ENCODE measurements around the gene KLRF2. TPM values are rescaled to one million over a fixed set of nuclear protein-coding genes. Genes with fewer than 3 reads are reported as not detected.
A peak's percentile ranks its signal among the peaks of the same experiment; 100 is the strongest.
"Not testable (repeated sequence)": the region's sequence is repeated elsewhere in the genome, so short reads cannot be mapped to it uniquely, and the experiment has no call there.

KLRF2 gene
- total RNA-seq, 1 experiment from 2014 or later: not detected

DNA sequence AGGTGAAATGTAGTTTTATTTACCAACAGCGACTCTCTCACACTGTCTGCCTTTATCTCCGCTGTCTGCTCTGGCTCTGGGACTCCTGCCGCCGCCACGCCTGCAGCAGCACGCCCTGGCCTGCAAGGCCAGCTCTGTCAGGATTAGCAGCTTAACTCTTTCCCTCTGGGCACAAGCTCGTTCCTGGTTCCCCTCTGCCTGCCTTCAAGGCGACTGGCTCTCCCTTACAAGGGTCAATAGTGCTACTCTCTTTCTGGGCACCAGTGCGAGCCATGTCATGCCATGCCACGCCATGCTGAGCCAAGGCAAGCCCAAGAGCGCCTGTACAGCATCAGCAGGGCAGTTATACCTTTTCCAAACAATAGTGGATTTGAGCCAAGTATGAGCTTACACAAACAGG lies 8.5 kb upstream of the KLRF2 start:
- Histone ChIP-seq H2BK5ac (ENCODE audit: insufficient read length, low read length) (no peak overlapping the region), H2AK5ac (ENCODE audit: insufficient read length, low read length) (no peak overlapping the region), H4K20me1 (ENCODE audit: control insufficient read depth, insufficient read depth, insufficient read length) (peaks cover 2% of the 10 kb centered on the region), H3K27ac (ENCODE audit: insufficient read length, low read depth, low read length) (no peak overlapping the region), H2BK12ac (ENCODE audit: insufficient read length, low read depth, low read length) (no peak overlapping the region), H3K79me2 (ENCODE audit: insufficient read depth, low read length) (no peaks in the 10 kb centered on the region), H3K27me3 (ENCODE audit: insufficient read depth, low read length) (no peaks in the 10 kb centered on the region), H3K4me2 (ENCODE audit: insufficient read depth, insufficient read length, low read length) (no peak overlapping the region), H3K79me1 (ENCODE audit: insufficient read depth, low read depth, low read length, poor library complexity, severe bottlenecking) (no peaks in the 10 kb centered on the region), H4K91ac (ENCODE audit: insufficient read length, low read depth, low read length) (no peak overlapping the region), H3K9ac (ENCODE audit: extremely low read depth, insufficient read length, low read length) (no peak overlapping the region), H2AFZ (ENCODE audit: low read length) (no peak overlapping the region), H2BK15ac (ENCODE audit: low read depth, low read length) (no peak overlapping the region), H3K18ac (ENCODE audit: insufficient read length, low read depth, low read length) (no peak overlapping the region), H2BK120ac (ENCODE audit: low read depth, low read length, poor library complexity, severe bottlenecking) (no peak overlapping the region), H3K9me3 (ENCODE audit: control insufficient read depth, low read depth, low read length) (no peaks in the 10 kb centered on the region), H3K56ac (ENCODE audit: insufficient read length, low read depth, low read length) (no peak overlapping the region), H3K4me1 (ENCODE audit: insufficient read depth, low read length) (no peaks in the 10 kb centered on the region; the same call in 1 of the 2 replicates), H4K5ac (ENCODE audit: insufficient read length, low read depth, low read length) (no peak overlapping the region), H3K14ac (ENCODE audit: insufficient read depth, low read length) (no peak overlapping the region; the same call in 1 of the 2 replicates), H2BK20ac (ENCODE audit: low read depth, low read length, poor library complexity, severe bottlenecking) (no peak overlapping the region), H3T11ph (ENCODE audit: low read length) (no peak overlapping the region), H3K4ac (ENCODE audit: low read depth, low read length) (no peak overlapping the region), H3K23me2 (ENCODE audit: insufficient read length, low read depth, low read length, poor library complexity, severe bottlenecking) (no peaks in the 10 kb centered on the region), H3K23ac (ENCODE audit: insufficient read length, low read depth, low read length) (no peak overlapping the region), H4K8ac (replicated peaks; ENCODE audit: insufficient read length, low read depth, low read length) (no peak overlapping the region)
- Mint-ChIP-seq H3K27ac (peak overlapping the region in 1 of 3 experiments; percentile 68; a peak in 2 of 7 replicates), H3K36me3 (ENCODE audit: insufficient read depth in 1 of 3, low read depth in 3 of 3) (no peaks in the 10 kb centered on the region), H3K4me3 (no peak overlapping the region), H3K4me1 (peaks cover 24 to 27% of the 10 kb centered on the region in 2 experiments), H3K9me3 (no peaks in the 10 kb centered on the region; a peak in 1 of 5 replicates), H3K27me3 (ENCODE audit: low read depth) (no peaks in the 10 kb centered on the region; the same call in 1 of the 2 replicates)
- no CpG with 5 or more reads among the region's 11 CpGs for WGBS (ENCODE audit: extremely low coverage, insufficient read length, low lambda C conversion rate)
- peak; percentile 31 for DNase-seq
- TF ChIP-seq, protein P1, sequence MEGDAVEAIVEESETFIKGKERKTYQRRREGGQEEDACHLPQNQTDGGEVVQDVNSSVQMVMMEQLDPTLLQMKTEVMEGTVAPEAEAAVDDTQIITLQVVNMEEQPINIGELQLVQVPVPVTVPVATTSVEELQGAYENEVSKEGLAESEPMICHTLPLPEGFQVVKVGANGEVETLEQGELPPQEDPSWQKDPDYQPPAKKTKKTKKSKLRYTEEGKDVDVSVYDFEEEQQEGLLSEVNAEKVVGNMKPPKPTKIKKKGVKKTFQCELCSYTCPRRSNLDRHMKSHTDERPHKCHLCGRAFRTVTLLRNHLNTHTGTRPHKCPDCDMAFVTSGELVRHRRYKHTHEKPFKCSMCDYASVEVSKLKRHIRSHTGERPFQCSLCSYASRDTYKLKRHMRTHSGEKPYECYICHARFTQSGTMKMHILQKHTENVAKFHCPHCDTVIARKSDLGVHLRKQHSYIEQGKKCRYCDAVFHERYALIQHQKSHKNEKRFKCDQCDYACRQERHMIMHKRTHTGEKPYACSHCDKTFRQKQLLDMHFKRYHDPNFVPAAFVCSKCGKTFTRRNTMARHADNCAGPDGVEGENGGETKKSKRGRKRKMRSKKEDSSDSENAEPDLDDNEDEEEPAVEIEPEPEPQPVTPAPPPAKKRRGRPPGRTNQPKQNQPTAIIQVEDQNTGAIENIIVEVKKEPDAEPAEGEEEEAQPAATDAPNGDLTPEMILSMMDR (conservative IDR thresholded peaks at IDR 0.05): no peak

DNA sequence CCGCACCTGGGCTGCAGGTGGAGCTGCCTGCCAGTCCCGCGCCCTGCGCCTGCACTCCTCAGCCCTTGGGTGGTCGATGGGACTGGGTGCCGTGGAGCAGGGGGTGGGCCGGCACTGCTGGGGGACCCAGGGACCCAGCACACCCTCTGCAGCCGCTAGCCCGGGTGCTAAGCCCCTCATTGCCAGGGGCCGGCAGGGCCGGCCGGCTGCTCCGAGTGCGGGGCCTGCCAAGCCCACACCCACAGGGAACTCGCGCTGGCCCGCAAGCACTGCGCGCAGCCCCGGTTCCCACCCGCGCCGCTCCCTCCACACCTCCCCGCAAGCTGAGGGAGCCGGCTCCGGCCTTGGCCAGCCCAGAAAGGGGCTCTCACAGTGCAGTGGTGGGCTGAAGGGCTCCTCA lies 5.2 kb upstream of the KLRF2 start:
- WGBS (ENCODE audit: extremely low coverage, insufficient read length, low lambda C conversion rate): no CpG with 5 or more reads among the region's 26 CpGs

More for the DNA sequence above, 5.2 kb upstream of the KLRF2 start:
- not testable (repeated sequence) for H4K91ac ChIP-seq (ENCODE audit: insufficient read length, low read depth, low read length); H4K8ac ChIP-seq (replicated peaks; ENCODE audit: insufficient read length, low read depth, low read length); H2BK5ac ChIP-seq (ENCODE audit: insufficient read length, low read length); H3K56ac ChIP-seq (ENCODE audit: insufficient read length, low read depth, low read length); H3K23me2 ChIP-seq (ENCODE audit: insufficient read length, low read depth, low read length, poor library complexity, severe bottlenecking); H3K27me3 Mint-ChIP-seq (ENCODE audit: low read depth); H3K14ac ChIP-seq (ENCODE audit: insufficient read depth, low read length); H3K9me3 Mint-ChIP-seq; H3K23ac ChIP-seq (ENCODE audit: insufficient read length, low read depth, low read length); H3K79me2 ChIP-seq (ENCODE audit: insufficient read depth, low read length); H2AK5ac ChIP-seq (ENCODE audit: insufficient read length, low read length); H3K4me1 ChIP-seq (ENCODE audit: insufficient read depth, low read length); H3K27ac ChIP-seq (ENCODE audit: insufficient read length, low read depth, low read length); H3K4me3 Mint-ChIP-seq; H3K27me3 ChIP-seq (ENCODE audit: insufficient read depth, low read length); H3K27ac Mint-ChIP-seq; H2BK15ac ChIP-seq (ENCODE audit: low read depth, low read length); H3K4me2 ChIP-seq (ENCODE audit: insufficient read depth, insufficient read length, low read length); H3K79me1 ChIP-seq (ENCODE audit: insufficient read depth, low read depth, low read length, poor library complexity, severe bottlenecking); DNase-seq; H3K9me3 ChIP-seq (ENCODE audit: control insufficient read depth, low read depth, low read length); H3T11ph ChIP-seq (ENCODE audit: low read length); H3K9ac ChIP-seq (ENCODE audit: extremely low read depth, insufficient read length, low read length); H4K5ac ChIP-seq (ENCODE audit: insufficient read length, low read depth, low read length); H2BK120ac ChIP-seq (ENCODE audit: low read depth, low read length, poor library complexity, severe bottlenecking); H2BK20ac ChIP-seq (ENCODE audit: low read depth, low read length, poor library complexity, severe bottlenecking); H3K4ac ChIP-seq (ENCODE audit: low read depth, low read length); H3K18ac ChIP-seq (ENCODE audit: insufficient read length, low read depth, low read length); H3K36me3 Mint-ChIP-seq (ENCODE audit: insufficient read depth in 1 of 3, low read depth in 3 of 3); H2BK12ac ChIP-seq (ENCODE audit: insufficient read length, low read depth, low read length); H2AFZ ChIP-seq (ENCODE audit: low read length); H4K20me1 ChIP-seq (ENCODE audit: control insufficient read depth, insufficient read depth, insufficient read length)
- H3K4me1 Mint-ChIP-seq: peaks cover 16 to 18% of the 10 kb centered on the region in 2 experiments

All from H9 (cell line).